GM12801 (cell line): ENCODE results near the gene SIAH3.

Source experiments
- TF ChIP-seq, protein P1 (sequence below): IDR thresholded peaks from one replicate; pipeline ENCODE4 v1.5.1; 2011; ENCODE audit warnings: control low read depth; ENCODE audit not compliant: insufficient read length; ENCODE audit errors: extremely low read depth

Gene SIAH3

DNA sequence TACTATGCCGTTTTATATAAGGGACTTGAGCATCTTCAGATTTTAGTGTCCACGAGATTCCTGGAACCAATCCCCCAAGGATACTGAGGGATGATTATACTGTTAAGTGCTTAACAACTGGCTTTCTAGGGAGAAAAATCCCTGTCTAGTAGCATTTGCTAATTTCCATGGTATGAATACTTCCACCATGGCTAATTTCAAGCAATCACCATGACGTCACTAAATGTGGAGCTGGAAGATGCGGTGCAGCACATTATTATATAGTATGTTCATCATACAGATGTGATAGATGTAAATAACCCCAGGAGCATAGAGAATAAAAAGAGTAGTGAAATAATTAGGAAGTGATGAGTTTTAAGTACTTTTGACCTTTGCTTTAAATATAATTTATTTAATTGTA is 72.7 kb downstream of the SIAH3 start:
- TF ChIP-seq, protein P1, sequence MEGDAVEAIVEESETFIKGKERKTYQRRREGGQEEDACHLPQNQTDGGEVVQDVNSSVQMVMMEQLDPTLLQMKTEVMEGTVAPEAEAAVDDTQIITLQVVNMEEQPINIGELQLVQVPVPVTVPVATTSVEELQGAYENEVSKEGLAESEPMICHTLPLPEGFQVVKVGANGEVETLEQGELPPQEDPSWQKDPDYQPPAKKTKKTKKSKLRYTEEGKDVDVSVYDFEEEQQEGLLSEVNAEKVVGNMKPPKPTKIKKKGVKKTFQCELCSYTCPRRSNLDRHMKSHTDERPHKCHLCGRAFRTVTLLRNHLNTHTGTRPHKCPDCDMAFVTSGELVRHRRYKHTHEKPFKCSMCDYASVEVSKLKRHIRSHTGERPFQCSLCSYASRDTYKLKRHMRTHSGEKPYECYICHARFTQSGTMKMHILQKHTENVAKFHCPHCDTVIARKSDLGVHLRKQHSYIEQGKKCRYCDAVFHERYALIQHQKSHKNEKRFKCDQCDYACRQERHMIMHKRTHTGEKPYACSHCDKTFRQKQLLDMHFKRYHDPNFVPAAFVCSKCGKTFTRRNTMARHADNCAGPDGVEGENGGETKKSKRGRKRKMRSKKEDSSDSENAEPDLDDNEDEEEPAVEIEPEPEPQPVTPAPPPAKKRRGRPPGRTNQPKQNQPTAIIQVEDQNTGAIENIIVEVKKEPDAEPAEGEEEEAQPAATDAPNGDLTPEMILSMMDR = no peak

DNA sequence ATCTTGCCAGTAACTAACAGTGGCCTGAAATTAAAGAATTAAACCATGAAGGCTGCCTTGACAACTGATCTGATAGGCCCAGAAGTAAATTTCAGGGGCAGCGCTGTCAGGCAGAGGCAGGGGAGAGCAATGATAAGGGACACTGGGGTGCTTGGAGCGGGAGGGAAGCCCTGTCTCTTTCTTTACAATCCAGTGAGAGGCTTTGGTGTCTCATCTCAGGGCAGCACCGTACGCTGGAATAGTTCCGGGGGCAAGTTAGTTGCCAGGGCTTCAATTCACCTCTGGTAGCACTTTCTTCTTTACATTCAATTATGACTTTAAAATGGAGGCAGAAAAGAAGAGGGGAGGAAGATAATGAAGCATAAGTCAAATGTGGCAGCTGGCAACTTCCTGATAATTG is 74.8 kb downstream of the SIAH3 start:
- TF ChIP-seq, protein P1 = no peak

DNA sequence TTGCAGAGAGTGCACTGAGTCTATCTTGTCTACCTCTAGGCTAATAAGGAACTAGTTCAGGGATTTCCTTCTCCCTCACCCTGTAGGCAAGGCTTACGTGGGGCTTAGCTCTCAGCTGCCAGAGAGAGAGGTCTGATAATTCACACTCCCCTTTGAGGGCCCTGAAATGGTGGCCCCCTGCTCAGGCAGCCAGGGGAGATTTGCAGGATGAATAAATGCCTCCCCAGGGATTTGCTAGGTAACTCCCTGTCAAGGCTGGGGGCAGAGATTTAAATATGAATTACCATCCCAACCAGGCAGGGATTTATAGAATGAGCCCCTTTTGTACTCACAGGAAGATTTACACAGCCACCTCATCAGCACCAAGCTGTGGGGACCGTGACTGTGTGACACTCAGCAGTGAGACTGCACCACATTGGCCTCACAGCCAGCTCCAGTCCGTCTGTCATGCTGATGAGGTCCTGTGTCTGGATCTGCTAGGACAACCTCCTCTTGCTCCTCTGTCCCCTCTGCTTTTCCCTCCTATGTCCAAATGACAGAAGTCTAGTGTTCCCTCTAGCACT is 76.1 kb downstream of the SIAH3 start:
- TF ChIP-seq, protein P1 = no peak

DNA sequence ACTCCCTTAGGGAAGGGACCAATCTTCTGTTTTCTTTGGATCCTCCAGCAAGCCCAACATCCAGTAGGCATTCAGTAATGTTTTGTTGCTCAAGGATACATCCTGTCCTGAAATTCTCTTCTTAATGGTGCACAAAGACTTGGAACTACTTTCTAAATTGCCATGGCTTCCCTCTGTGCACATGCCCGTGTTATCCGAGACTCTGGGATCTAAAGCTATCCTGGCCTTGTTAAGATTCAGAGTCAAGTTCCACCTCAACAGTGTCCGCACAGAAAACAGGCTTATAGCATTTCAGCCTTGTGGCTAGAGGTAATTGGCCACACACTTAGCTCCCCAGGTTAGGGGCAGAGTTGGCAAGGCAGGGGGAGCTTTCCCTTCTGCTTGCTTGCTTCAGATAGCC is 77.6 kb downstream of the SIAH3 start:
- TF ChIP-seq, protein P1 = no peak

DNA sequence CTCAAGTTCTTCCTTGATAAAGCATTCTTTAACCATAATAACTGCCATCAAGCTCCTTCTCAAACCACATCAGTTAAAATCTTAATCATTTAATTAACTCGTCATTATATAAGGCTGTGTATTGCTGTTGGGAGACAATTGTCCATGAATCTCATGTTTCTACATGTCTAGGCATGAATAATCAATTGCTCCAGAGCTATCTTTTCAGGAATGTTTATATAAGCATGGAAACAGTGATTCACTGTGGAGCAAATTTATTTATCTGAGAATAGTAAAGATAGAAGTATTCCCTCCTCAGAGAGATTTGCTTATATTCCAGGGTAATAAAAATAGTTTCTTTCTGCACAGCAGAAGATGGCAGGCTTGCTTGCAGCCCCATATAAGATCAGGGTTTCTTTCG is 78.3 kb downstream of the SIAH3 start:
- TF ChIP-seq, protein P1 = no peak

DNA sequence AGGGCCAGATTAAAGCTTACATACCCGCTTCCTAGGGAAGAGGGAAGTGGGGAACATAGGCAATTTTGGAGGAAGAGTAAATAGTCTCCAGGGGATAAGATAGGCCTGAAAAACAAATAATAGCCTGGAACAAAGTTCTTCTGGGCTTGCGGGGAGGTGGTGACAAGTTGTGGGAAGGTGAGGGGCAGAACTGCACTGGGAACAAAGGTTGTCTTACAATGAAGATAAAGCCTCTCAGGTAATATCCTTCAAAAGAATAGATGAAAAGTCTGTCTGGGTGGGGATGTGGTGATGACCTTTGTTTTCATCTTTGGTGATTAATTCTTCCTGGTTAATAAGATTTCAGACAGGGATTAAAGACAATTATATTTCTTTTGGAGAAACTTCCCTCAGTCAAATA is 80.7 kb downstream of the SIAH3 start:
- TF ChIP-seq, protein P1 = no peak

DNA sequence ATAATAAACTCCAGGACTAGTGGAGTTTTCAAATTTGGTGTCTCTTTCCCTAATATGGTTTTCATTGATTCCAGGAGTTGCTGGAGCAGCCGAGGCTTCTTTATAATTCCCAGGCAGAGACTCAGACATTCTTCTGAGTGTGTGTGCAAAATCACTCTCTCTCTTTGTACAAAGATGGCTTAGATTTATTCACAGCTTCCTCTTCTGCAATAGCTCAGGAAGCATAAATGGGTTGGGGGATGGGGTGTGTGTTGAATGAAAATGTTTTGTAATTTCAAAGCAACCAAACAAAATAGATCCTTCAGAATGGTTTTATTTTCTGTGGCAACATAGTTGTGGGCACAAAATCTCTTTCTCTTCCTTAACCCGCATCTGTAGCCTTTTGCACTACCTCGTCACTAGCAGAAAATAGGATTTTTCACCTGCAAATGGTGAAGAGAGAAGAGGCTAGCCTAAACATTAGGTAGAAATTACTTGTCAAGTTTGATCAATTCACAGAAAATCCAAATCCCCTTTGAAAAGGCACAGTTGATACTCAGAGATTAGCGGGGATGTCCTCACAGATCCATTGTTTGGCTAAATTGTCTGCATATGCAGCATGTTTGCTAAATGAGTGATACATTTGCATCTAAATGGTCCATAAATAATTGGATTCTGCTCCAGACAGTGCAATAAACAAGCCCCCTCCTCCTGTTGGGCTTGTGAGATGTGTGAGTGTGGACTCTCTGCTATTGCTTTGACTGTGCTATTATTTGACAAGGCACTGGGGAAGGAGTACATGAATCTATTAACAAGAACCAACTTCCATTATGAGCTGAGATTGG is 82.7 kb downstream of the SIAH3 start:
- TF ChIP-seq, protein P1 = no peak
